GM18507 (cell line): Measurements from ENCODE around the gene IL22.
A peak's percentile ranks its signal among the peaks of the same experiment; 100 is the strongest.

Experiments used
- DNase-seq: peaks from one replicate; pipeline ENCODE4 v3.0.0; 2011; ENCODE audit warnings: low read depth; ENCODE audit not compliant: insufficient read length; ENCODE audit errors: extremely low spot score
- FAIRE-seq: peaks from 2 replicates; lab custom pipeline; 2011; peaks lifted over from hg19 to GRCh38; lab: Jason Lieb, UNC

IL22 gene

GRCh38 chr12:68253504-68253903 lies at the start of gene IL22:
TSS of gene IL22 (minus strand) at chr12:68253604. CDS start at chr12:68253448, 156 bp downstream.
- DNase-seq = no peak
- FAIRE-seq = no peak

GRCh38 chr12:68297929-68298328 lies 44.5 kb upstream of the IL22 start:
- no peak for DNase-seq
- FAIRE-seq = peak; percentile 31

- no peak for FAIRE-seq
- DNase-seq = no peak
These were observed 40.8 kb upstream of the IL22 start for GRCh38 chr12:68294251-68294650.

DNA sequence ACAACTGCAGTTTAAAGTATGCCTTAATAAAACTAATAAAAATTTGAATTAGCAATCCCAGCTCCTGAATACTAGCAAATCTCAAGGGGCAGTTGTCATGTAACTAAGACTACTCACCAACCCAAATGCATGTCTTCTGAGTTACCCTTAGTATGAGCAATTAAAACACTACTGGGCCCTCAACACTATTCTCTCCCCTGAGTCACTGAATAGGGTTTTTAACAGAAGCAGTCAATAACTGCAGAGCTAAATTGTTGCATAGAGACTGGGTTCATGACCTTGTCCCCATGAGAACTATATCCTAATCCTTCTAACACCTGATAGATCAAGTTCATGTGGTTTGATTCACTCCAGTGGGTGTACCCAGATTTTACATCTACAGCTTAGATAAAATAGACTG lies 39.9 kb upstream of the IL22 start:
- DNase-seq = no peak
- no peak for FAIRE-seq

GRCh38 chr12:68292151-68292943 lies 38.9 kb upstream of the IL22 start:
- no peak for DNase-seq
- no peak for FAIRE-seq

- DNase-seq (no peak), FAIRE-seq (no peak)
These were observed 38.1 kb upstream of the IL22 start for GRCh38 chr12:68291396-68292036.

DNA sequence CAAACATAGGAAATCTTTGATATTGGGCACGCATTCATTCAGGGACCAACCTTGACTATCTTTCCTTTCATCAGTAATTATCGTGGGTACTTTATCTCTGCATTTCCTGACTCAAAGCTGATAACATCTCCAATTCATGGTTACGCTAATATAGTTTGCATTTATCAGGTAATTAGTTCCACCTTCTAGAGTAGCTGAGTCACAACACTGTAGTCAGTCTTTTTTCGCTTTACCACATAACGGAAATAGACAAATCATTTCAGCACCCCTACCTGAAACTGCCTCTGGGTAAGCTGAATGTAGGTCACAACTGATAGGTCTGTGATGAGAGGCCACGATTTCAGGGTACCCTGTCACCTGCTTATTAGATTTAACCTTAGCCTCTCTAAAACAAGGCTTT lies 36.7 kb upstream of the IL22 start:
- peak; percentile 87 for FAIRE-seq
- peak; percentile 32 for DNase-seq

DNA sequence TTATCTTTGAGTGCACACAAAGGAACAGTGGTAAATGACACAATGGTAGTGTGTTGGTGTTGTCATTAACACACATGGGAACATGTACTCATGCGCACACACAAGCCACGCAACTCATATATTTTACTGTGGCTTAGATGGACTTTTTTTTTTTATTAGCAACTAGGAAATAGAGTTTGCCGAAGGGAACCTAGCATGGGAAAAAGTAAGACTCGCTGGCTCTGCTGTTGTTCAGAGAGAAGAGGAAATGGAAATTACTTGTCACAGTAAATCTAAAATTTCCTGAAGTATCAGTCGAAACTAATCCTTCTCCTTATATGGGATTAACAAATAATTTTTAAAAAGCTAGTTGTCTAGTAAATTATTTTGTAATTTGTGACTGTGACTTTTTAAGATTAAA lies 33.7 kb upstream of the IL22 start:
- DNase-seq (no peak), FAIRE-seq (no peak)

- DNase-seq (no peak), FAIRE-seq (no peak)
These were observed 33.0 kb upstream of the IL22 start for GRCh38 chr12:68286396-68286795.

- FAIRE-seq (no peak), DNase-seq (no peak)
These were observed 32.1 kb upstream of the IL22 start for GRCh38 chr12:68285541-68285940.

- DNase-seq (no peak), FAIRE-seq (no peak)
These were observed 28.1 kb upstream of the IL22 start for GRCh38 chr12:68281322-68282077.

- no peak for FAIRE-seq
- DNase-seq = no peak
These were observed 26.8 kb upstream of the IL22 start for GRCh38 chr12:68280240-68280639.

DNA sequence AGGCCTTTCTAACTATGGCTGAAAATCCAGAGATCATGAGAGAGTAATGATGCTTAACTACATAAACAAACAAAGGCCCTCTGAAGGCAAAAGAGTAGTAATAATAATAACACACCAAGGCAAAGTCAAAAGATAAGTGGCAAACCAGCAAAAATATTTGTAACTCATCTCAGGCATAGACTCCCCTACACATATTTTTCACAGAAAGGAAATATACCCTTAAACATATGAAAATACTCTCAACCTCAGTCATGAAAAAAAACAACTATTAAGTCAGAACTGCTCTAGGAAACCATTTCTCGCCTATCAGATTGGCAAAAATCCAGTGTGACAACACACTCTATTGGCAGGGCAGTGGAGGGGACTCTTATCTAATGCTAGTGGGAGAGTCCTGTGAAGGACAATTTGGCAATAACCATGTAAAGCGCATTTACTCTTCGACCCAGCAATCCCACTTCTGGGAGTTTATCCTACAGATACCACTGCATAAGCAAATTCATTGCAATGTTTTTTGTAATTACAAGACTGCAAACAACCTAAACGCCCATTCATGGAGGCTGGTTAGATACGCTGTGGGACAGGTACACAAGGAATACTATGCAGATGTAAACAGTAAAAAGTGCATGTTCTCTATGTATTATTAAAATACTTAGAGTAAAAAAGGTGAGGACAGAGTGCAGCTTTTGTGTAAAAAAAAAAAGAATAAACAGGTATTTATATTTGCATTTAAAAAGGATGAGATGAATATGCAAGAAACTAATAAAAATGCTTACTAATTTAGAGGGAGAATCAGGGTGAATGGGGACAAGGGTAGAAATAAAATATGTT lies 26.0 kb upstream of the IL22 start:
- FAIRE-seq (no peak), DNase-seq (no peak)

DNA sequence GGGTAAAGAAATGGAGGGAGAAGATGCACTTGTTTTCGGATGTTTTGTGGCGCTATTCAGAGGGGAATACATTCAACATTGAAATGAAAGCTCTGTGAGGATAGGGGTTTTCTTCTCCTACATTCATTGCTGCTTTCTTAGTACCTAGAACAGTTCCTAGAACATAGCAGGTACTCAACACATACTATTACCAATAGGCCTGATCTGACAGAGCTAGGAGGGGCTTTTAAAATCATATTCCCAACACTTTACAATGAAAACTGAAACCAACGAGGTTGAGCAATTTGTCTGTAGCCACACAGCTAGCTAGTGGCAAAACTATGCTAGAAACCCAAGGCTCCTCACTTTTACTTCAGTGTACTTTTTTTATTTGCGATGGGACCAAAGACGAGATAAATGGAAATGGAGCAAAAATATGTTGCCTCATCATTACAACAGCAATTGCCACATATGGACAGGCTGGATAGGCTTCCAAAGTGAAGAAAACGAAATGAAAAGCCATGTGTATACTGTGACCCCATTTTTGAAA lies 23.1 kb upstream of the IL22 start:
- no peak for DNase-seq
- no peak for FAIRE-seq

DNA sequence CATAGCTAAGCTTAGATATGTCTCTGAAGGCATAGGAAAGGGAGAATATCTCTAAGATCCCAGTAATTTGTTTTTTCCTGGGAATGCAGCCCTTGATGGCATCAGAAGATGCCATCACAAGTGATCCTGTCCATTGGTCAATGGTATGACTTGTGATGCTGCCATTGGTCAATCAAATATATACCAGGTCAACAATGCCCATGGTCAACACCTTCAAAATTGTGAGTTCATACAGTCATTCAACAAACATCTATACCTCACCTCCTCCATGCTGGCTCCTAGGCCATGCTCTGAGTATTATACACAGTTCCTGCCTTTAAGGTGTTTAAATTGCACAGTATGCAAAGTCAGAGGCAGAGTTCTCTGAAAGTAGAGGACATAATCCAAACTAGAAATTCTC lies 19.3 kb upstream of the IL22 start:
- DNase-seq = no peak
- FAIRE-seq = no peak

DNA sequence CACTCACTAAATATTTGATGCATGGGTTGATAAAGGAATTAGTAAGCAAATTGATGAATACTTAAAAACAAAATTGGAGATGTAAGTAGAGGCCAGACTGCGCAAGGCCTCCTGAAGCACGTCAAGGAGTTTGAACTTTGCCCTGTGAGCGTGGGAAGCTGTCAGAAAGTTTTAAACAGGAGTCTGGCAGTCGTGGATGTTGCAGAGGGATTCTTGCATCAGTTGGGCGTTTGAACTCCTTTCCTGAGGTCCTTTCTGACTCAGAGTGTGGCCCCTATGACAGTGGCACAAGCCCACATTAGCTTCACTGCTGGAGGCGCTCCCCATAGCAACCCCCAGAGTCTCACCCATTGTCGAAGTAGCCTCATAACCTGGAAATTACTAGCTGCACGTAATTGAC lies 17.9 kb upstream of the IL22 start:
- DNase-seq (no peak), FAIRE-seq (no peak)

DNA sequence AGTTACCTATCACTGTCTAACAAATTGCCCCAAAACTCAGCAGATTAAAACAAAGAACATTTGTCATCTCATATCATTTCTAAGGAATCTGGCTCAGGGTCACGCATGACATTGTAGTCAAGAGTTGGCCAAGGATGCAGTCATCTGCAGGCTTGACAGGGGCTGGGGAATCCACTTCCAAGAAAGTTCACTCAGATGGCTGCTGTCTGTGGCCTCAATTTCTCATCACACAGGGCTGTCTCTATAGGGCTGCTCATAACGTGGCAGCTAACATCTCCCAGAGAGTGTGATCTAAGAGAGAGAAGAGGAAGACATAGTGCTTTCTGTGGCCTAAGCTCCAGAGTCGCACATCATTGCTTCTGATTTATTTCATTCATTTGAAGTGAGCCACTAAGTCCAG lies 17.0 kb upstream of the IL22 start:
- DNase-seq (no peak), FAIRE-seq (no peak)

GRCh38 chr12:68269779-68270178 lies 16.4 kb upstream of the IL22 start:
- DNase-seq (no peak), FAIRE-seq (no peak)

GRCh38 chr12:68268967-68269366 lies 15.6 kb upstream of the IL22 start:
- FAIRE-seq (no peak), DNase-seq (no peak)
